ENCODE data around the gene CRIM1.

The CRIM1 gene

DNA sequence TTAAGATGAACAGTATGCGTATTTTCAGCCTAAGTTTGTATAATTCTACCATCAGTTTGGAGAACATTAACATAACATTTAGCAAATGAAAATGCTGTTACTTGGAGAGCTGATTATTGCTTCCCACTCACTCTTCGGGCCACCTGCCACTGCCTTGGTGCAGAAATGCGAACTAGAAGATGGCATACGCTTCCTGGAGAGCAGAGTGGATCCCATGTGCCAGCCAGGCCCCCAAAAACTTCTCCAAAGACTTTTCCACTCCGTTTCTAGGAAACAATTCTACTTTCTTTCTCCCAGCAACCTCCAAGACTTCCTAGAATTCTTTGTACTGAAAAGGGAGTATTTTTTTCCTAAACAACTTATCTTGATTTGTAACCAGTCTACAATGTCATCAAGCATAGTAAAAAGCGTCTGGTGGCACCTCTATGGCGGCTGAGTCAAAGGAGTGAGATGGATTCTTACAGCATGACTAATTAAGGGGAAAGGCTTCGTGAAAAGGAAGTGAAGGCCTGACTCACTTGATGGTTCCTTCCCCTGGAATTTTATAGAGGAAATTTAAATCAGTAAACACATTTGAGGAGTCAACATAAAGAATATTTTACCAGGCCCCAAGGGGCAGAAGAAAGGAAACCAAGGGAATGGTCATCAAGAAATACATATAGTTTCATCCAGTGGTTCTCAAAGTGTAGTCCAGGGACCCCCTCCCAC, 205.8 kb downstream of the CRIM1 start:
- no peak for DNase-seq

DNA sequence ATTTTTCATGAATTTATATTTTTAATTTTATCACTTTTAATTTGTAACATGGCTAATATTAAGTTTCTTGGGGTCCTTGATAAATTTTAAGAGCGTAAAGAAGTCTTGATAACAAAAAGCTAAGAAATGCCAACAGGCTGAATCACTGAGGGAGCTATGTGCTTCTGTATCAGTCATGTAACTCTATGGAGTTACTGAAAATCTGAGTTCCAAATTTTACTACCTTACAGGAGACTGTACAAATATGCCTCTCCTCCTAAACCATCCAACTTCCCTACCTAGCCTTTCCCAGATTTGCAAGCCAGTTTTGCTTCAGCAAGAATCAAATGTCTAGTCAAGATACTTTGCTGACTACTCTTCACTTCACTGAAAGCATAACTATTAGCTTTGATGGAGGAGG, 206.7 kb downstream of the CRIM1 start:
- DNase-seq: no peak

DNA sequence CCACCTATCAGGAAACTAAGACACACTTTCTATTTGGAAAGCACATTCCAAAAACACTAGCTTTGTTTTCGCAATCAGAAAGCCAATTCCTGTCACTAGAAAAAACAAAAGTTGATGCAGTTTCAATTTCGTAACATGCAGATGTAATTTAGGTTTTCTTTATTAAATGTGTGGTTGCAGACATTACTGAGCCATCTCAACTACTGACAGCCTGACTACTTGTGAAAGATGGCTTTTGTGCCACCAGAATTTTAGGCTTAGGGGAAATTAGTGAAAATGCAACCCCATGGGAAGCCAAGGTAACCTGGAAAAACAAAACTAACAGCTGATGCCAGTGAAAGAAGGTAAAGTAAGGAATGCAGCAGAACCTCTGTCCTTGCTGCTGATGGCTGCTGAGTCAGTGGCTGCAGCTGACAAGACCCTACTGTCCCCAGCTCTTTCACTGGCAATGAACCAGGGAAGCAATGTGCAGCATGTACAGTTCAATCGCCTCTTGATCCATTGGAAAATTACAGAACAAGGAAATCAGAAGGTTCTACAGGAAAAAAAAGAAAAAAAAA, 207.5 kb downstream of the CRIM1 start:
- DNase-seq: no peak

DNA sequence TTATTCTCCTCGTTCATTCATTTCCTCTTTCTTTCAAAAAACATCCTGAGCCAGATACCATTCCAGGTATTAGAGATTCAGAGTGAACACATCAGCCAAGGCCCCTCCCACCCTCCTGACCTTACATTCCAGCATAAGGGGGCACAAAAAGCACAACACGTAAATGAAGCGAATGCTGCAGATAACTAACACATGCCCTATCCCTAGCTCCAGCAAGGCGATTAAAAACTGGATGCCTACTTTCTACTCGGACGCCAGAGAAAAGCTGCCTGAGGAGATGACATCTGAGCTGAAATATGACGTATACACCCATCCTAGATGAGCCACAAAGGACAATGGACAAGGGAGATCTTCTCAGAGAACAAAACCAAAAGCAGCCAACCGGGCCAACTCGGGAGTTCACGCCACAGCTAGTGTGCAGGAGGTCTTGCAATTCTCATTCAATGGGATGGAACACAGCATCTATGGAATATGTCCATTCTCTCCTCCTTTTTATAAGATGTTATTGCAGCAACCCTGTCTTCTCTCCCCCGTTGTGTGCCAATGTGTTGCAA, 208.9 kb downstream of the CRIM1 start:
- DNase-seq: no peak

DNA sequence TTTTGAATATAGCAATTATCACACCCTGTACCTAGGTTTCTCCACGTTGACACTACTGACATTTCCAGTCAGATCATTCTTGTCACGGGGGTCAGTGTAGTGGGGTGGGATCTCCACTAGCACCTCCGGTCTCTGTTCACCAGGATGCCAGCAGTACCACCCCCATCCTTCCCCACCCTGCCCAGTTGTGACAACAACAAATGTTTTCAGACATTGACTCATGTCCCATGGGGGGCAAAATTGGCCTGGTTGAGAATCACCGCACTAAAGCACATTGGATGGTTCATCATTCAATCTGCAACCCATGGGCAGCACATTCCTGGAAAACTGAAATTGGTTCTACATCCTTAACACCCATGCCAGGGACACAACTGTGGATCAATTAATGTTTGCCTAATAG, 210.1 kb downstream of the CRIM1 start:
- no peak for DNase-seq

DNA sequence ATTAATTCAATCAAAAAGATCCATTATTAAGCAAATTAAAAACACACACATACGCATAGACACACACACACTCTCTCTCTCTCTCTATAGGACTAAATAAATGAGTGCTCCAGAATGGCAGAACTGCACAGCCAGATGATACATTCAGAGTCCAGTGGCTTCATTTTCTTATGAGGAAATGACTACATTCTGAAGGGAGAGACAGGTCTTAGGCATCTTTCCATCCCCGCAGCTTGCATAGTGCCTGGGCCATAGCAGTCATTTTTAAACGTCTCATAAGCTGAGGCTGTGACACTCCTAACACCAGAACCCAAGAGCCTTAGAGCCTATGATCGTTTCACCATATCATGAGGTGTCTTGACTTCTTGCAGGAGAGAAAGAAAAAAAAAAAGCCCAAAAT, 211.3 kb downstream of the CRIM1 start:
- DNase-seq: no peak

DNA sequence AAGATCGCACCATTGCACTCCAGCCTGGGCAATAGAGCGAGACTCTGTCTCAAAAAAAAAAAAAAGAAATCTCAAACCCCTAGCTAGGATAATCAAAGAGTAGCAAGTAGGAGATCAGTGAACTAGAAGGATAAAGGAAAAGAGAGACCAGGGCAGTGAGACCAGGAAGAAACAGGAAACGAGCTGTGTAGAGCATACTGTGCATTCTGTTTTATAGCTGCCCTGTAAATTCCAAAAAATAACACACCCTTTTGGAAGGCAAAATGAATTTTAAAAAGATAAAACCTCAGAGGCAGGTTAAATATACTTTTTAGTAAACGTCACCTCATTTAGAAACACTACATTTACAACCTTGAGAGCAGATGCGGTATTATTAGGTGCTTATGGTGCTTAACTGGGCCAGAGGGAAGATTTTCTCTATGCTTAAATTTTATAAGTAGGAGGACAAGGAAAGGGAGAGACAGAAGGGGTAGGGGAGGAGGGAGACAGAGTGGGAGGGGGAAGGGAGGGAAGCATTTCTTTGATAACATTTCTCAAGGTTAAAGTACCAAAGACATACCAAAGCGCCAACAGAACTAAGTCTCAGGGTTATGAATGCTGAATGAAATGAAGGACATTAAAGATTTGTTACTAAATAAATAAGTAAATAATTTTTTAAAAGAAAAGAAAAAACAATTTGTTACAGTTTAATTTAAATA, 212.3 kb downstream of the CRIM1 start:
- no peak for DNase-seq

DNA sequence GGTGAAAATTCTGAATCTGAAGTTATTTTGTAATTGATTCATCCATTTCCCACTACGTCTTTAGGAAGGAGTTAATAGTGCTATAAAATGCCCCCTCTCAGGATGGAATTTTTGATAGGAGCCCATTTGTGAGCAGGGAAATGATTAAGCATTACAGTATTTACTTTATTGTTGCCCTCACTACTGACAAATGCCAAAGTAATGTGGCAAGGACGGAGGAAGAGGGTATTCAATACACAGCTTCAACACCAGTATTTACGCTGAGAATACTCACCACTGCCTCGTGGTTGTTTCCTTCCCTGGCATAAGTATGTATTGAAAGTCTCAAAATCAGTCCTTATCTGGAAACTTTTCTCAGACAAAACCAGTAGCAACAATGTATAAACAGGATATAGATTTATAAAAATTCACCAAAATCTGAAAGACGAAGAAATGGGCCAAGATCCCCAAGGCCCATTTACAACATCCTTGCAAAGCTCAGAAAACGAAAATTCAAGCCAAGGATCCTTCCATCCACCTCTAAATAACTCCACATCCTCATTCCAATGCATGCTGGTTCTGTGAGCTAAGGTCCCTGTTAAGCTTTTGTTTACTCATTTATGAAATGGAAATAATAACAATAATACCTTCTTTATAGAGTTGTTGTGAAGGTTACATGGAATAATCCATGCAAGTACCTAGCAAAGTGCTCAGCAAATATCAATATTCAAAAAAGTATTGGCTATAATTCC, 213.1 kb downstream of the CRIM1 start:
- DNase-seq: no peak

DNA sequence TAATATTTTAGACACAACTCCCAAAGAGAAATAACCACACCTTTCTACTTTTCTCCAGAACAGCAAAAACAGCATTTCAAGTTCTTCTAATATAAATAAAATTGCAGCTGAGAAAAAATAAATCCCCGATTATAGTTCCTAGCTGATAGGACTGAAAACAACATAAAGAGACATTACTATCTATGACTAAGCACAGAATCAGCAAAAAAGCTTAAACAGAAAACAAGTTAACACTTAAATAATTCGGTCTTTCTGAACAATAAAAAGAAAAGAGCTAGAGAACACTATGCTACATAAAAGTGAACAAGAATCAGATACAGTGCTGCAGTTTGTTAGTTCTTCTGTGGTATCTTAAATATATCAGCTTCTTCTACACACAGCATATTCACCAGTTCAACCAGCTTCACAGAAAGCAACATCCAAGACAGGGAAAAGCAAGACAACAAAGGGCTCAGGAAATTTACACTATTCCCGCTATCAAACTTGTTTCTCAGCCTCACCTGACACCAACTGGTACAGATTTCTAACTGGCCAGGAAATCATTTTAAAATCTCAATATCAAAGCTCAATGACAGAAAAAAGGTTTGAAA, 213.8 kb downstream of the CRIM1 start:
- DNase-seq: no peak

DNA sequence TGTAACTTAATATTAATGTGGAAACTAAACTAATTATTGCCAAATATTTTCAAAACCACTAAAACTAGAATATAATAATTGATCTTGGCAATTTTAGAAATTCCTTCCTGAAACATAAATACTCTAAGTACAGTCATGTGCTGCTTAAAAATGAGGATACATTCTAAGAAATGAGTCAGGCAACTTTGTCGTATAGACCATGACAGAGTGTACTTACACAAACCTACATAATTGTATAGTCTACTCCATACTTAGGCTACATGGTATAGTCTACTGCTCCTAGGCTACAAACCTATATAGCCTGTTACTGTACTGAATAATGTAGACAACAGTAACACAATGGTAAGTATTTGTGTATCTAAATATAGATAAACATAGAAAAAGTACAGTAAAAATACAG, 214.8 kb downstream of the CRIM1 start:
- no peak for DNase-seq

DNA sequence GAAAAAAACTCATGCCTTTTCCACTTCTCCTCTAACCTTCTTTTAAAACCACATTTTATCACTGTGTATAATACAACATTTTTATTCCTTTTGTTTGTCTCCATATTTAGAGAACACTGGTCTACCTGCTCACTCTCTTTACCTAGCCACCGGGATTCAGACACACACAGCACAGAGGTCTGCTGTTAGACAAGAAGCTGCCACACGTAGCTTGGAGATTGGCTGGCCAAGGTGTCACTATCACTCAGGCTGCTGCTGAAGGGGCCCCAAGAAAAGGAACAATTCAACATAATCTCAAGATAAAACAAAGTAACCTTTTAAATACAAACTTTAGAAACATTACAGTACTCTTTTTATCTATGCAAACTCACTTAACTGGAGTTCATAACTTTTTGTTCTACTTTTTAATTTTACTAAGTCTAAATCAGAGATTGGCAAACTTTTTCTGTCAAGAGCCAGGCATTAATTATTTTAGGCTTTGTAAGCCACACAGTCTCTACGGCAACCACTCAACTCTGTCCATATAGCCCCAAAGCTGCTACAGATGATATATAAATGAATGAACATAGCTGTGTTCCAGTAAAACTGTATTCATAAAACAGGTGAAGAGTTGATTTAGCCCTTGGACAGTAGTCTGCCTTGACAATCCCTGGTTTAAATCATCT, 216.6 kb downstream of the CRIM1 start:
- DNase-seq: no peak

DNA sequence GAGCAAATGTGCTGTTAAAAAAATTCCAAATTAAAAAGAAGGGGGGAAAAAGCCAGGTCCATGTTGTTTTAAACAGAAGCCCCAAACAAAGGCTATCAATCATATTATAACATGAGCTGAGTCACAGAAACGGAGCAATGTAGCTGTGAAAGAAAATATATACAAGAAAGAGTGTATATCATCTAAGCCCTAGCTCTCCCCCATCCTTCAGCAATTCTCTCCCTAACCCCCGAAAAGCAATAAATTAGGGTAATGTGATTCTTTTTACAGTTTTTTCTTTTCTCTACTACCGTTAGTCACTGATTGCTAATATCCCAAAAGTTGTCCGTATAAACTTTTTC, 217.1 kb downstream of the CRIM1 start:
- DNase-seq: no peak

DNA sequence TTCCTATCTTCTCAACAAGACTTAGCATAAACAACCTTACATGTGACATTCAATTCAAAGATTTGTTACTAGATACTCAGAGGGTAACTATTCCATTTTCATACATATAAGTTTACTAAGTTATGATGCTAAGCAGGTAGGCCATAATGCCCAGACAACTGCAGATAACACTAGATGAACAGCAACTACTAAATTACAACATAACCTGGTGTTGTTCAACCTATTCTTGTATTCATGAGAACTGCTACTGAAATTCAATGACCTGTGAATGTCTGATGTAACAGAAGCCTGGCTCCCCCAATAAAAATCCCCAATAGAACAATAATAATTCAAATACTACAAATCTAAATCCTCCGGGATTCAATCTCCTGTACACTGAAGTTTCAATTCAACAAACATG, 217.6 kb downstream of the CRIM1 start:
- no peak for DNase-seq

DNA sequence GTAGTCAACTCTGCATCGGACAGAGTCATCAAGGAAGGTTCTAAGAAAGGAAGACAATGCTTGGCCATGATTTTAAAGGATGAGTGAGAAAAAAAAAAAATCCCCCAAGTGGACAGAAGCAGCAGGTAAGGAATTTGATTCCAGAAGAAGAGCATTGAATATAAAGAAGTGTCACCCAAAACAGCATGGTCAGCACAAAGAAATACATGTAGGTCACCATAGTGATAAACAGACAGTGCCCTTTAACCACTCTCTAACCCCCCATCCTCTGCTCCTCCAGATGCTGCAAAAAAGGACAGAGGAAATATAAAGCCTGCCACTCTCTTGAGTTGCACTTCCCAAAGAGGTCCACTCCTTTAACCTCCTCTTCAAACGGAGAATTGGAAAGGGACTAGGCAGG, 219.0 kb downstream of the CRIM1 start:
- no peak for DNase-seq

DNA sequence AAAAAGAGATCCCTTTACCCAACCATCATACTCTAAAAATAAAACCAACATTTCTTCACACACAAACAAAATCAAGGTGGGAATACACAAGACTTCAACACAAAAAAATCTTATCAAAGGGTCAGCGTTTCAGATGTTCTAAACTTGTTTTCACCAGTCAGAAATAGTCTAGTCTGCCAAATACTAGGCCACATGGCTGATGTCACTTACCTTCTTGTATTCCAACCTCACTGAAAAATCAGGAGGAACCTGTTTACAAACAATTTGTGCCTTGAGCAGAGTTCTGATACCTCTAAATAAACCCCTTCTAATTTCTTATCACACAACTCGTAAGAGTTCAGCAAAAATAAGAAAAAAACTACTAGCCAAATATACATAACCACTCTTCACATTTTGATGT, 222.3 kb downstream of the CRIM1 start:
- no peak for DNase-seq

DNA sequence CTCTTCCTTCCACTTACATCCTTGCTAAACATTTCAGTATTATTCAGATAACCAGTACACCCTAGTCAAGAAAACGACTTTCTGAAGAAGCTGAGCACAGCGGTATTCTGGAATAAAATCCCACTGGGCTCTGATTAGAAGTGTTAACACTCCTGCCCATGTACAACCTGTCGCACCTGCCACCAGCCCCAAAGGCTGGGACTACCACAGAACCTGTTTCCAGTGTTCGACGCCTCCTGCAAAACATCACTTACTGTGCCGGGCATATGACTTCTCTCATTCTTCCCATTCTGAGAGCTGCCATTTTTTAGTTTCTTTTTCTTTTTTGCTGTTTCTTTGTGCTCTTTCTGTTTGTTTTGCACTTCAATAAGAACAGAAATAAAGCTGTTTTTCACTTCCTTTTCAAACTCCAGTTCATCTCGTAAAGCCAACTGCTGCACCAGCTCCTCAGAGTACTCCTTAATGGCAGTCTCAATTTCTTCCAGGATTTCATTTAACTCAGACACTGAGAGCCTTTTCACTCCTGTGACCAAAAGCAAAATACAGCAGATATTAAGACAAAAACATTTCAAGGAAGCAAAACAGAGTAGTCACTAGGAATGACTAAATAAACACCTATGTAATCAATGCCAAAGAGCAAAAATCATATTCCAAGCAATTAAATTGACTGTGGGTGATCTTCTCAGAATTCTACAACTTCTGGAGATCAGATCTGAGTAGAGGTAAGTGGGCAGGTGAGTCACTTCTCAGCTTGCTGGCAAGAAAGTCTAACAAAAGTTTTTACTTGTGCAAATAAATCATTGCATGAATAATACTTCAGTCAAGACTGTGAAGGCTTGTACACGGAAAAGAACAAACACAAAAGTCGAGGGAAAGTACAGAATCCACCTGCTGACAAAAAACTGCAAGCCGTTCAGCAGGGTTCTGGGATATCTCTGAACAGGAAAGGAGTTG, 223.0 kb downstream of the CRIM1 start:
- no peak for DNase-seq

DNA sequence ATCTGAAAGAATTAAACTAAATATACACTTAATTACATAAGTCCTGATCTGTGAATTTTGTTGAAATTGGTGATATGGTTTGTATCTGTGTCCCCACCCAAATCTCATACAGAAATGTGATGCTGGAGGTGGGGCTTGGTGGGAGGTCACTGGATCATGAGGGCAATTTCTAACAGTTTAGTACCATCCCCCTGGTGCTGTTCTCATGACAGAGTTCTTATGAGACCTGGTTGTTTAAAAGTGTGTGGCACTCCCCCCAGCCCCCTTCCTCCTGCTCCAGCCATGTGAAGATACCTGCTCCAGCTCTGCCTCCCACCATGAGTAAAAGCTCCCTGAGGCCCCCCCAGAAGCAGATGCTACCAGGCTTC, 223.7 kb downstream of the CRIM1 start:
- DNase-seq: no peak

DNA sequence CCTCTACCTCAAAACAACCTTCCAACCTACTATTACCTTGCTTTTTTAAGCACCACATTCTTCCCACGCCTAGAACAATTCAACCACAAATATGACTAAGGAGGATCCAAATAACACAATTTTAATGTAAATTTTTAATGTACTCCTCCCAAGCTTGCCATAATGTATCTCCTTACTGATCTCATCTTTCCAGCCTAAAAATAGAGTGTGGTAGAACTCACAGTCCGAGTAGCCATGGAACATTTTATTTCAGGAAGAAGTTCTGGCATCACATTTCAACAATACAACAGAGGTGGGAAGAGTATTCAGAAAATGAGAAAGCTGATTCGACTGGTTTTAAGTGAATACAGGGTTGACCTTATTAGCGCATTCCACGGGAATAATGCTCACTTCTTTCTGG, 227.0 kb downstream of the CRIM1 start:
- DNase-seq: no peak

DNA sequence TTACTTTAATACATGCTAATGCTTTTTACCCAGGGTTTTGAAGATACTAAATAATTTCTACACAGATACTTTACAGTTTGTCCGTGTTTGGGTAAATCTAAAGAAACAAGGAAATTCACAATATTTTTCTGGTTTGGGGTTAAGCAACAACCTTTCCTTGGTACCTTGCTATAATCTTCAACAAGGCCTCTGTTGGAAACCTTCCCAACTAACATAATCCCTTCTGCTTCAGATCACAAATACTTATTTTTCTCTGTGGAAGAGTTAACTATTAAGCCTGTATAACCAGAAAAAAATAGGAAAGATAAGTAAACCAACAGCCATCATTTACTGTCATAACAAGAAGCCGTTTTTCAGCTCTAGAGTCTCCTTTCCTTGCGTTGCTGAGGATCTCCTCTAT, 227.4 kb downstream of the CRIM1 start:
- no peak for DNase-seq

DNA sequence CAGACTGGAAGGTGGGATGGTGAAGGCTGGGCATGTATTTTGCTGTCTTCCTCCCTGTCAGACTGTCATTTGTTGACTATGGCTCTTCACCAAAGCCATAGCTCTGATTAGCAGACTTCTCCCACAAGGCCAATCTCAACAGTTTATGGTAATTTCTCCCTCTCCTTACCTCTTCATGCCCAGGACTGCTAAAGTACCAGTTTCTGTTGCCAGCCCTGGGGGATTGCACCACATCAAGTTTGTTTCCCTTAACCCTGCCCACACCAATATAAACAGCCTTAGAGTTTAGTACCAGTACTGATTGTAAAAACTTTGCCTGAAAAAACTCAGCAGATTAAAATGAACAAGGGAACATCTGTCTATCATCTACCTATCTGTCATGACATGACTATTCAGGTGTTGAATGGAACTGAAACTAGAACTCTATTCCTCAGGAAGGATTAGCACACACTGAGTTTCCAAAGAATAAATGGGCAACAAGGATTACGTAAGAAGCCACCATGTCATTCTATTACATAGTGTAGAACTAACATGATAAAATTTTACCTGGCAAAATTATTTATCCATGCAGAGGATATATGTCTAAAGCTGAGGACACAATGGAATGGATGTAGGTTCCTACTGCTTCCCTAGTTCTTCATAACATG, 228.7 kb downstream of the CRIM1 start:
- no peak for DNase-seq

DNA sequence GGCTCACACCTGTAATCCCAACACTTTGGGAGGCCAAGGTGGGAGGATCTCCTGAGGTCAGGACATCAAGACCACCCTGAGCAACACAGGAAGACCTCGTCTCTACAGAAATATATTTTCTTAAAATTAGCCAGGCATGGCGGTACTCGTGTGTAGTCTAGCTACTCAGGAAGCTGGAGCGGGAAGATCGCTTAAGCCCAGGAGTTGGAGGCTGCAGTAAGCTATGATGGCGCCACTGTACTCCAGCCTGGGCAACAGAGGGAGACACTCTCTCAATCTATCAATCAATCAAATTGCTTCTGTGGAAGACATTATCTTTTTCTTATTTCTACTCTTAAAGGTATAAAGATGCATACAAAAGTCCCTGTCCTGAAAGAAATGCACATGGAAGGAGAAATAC, 231.1 kb downstream of the CRIM1 start:
- DNase-seq: no peak
